Panc1 (cell line): ENCODE measurements around the gene CSTF2T. TPM values are rescaled to one million over a fixed set of nuclear protein-coding genes. Genes with fewer than 3 reads are reported as not detected.

ENCODE experiments used
- ATAC-seq: fragments of 200-7000 bp; cut with Tn5 transposase; 2 replicates; pipeline ENCODE4 v1.9.1; 2020; ENCODE audit warnings: mild to moderate bottlenecking, moderate library complexity
- BruUV-seq: library from RNA; stranded (reverse); fragments of 400-500 nt; replicated peaks from 2 replicates; lab custom pipeline; 2021; lab: Mats Ljungman, UMichigan
- CTCF ChIA-PET: fragments of 300-600 bp; sonication (Branson Sonifier 250); formaldehyde crosslinking; loops from one replicate; lab custom pipeline; 2022; ENCODE audit warnings: antibody characterized with exemption; lab: Charles Lee
- POLR2A ChIA-PET: fragments of 300-600 bp; sonication (Branson Sonifier 250); formaldehyde crosslinking; loops from one replicate; lab custom pipeline; 2022; ENCODE audit warnings: antibody characterized with exemption; lab: Charles Lee
- DNase-seq: peaks from one replicate; pipeline ENCODE4 v3.0.0-alpha.2; 2010; ENCODE audit warnings: low read depth, low spot score
- H3K27ac ChIP-seq: 2 replicates; pipeline ENCODE4 v1.5.1; 2011; ENCODE audit warnings: mild to moderate bottlenecking, low read length, inconsistent platforms
- H3K27me3 ChIP-seq: fragments of 200-500 bp; sonication (Bioruptor generic); 2 replicates; pipeline ENCODE4 v1.6.0; 2014; ENCODE audit warnings: low read length, inconsistent platforms; ENCODE audit not compliant: control insufficient read depth, insufficient read depth
- H3K36me3 ChIP-seq: fragments of 200-500 bp; sonication (Bioruptor generic); 2 replicates; pipeline ENCODE4 v1.5.1; 2014; ENCODE audit warnings: inconsistent platforms, mild to moderate bottlenecking, low read length, moderate library complexity; ENCODE audit not compliant: control insufficient read depth, insufficient read depth
- H3K4me1 ChIP-seq: 2 replicates; pipeline ENCODE4 v1.5.1; 2011; ENCODE audit warnings: inconsistent platforms, mild to moderate bottlenecking, low read length, moderate library complexity; ENCODE audit not compliant: control insufficient read depth, insufficient read depth
- H3K4me3 ChIP-seq, 2 experiments: 2 replicates each; pipeline ENCODE4 v1.5.1; 2011 to 2012; ENCODE audit warnings: low read depth in 2 of 2, low read length in 2 of 2, mild to moderate bottlenecking in 2 of 2, inconsistent platforms in 1 of 2, moderate library complexity in 1 of 2
- H3K9me3 ChIP-seq: fragments of 200-500 bp; sonication (Bioruptor generic); 2 replicates; pipeline ENCODE4 v1.5.1; 2014; ENCODE audit warnings: low read depth, mild to moderate bottlenecking, inconsistent platforms, low read length, moderate library complexity; ENCODE audit not compliant: control insufficient read depth, insufficient read depth
- POLR2AphosphoS5 ChIP-seq: IDR thresholded peaks from 2 replicates; pipeline ENCODE4 v1.6.1; 2012; ENCODE audit warnings: mild to moderate bottlenecking, low read depth, low read length, moderate library complexity
- SIN3A ChIP-seq: IDR thresholded peaks from 2 replicates; pipeline ENCODE4 v1.6.1; 2012; ENCODE audit warnings: low read depth, mild to moderate bottlenecking, low read length, moderate library complexity, borderline replicate concordance; ENCODE audit not compliant: insufficient read depth
- TCF7L2 ChIP-seq: IDR thresholded peaks from 2 replicates; pipeline ENCODE4 v1.6.1; 2011; ENCODE audit warnings: mild to moderate bottlenecking, low read depth, low read length, inconsistent platforms
- in situ Hi-C: cut with HindIII; loops from 2 replicates; pipeline ENCODE4 v1.10.0; 2016; ENCODE audit warnings: low sequenced_read_pairs, low pct_unique_long_range_greater_than_20kb
- intact Hi-C: fragments of 100-400 bp; cut with micrococcal nuclease; formaldehyde crosslinking; loops from one replicate; pipeline ENCODE4 v1.10.0; 2022; ENCODE audit not compliant: unreplicated experiment
- total RNA-seq: library from RNA; stranded (reverse); gene quantifications from one replicate; pipeline ENCODE4 v1.2.1, GENCODE V29; 2021; ENCODE audit not compliant: unreplicated experiment
- TF ChIP-seq, protein P1 (sequence below), 2 experiments: IDR thresholded peaks; 2 replicates each; pipeline ENCODE4 v1.6.1; 2011 to 2012; ENCODE audit warnings: low read depth in 2 of 2, control low read depth in 1 of 2, low read length in 1 of 2, mild to moderate bottlenecking in 1 of 2, moderate library complexity in 1 of 2; ENCODE audit not compliant: insufficient read depth in 1 of 2
- TF ChIP-seq, protein P2 (sequence below): fragments of 450-650 bp; IDR thresholded peaks from 2 replicates; pipeline ENCODE4 v1.5.1; 2017; ENCODE audit warnings: mild to moderate bottlenecking

Gene CSTF2T
- total RNA-seq, 1 experiment from 2014 or later = 20.8 TPM

DNA sequence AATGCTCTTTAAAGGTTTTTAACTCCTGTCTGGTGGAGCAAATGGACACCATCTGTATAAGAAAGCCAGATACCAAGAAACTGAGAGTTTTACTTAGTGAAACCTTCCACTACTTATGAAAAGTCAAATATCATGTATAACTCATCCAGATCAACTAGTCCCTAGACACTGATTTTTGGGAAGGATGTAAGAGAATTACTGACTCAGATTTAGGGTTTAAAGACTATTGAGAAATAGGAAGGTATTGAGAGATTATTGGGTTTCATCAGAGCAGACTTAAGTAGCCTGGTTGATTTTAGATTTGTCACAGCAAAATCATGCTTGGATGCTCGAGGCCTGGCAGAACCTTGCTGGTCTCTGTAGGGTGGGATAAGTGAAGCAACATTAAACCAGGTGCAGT, 3.1 kb downstream of the CSTF2T start:
- ChIA-PET CTCF (no interaction called here), POLR2A (no interaction called here)
- Histone ChIP-seq H3K4me1 (peaks cover 17% of the 10 kb centered on the region), H3K36me3 (peaks cover 4% of the 10 kb centered on the region; the same call in 1 of the 2 replicates), H3K27ac (no peak overlapping the region), H3K9me3 (no peaks in the 10 kb centered on the region), H3K27me3 (no peaks in the 10 kb centered on the region), H3K4me3 (no peak overlapping the region)
- ATAC-seq (no peak), DNase-seq (no peak)
- TF ChIP-seq, protein P1, sequence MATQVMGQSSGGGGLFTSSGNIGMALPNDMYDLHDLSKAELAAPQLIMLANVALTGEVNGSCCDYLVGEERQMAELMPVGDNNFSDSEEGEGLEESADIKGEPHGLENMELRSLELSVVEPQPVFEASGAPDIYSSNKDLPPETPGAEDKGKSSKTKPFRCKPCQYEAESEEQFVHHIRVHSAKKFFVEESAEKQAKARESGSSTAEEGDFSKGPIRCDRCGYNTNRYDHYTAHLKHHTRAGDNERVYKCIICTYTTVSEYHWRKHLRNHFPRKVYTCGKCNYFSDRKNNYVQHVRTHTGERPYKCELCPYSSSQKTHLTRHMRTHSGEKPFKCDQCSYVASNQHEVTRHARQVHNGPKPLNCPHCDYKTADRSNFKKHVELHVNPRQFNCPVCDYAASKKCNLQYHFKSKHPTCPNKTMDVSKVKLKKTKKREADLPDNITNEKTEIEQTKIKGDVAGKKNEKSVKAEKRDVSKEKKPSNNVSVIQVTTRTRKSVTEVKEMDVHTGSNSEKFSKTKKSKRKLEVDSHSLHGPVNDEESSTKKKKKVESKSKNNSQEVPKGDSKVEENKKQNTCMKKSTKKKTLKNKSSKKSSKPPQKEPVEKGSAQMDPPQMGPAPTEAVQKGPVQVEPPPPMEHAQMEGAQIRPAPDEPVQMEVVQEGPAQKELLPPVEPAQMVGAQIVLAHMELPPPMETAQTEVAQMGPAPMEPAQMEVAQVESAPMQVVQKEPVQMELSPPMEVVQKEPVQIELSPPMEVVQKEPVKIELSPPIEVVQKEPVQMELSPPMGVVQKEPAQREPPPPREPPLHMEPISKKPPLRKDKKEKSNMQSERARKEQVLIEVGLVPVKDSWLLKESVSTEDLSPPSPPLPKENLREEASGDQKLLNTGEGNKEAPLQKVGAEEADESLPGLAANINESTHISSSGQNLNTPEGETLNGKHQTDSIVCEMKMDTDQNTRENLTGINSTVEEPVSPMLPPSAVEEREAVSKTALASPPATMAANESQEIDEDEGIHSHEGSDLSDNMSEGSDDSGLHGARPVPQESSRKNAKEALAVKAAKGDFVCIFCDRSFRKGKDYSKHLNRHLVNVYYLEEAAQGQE (IDR thresholded peaks at IDR 0.05; ENCODE audit: insufficient read depth in 1 of 2, low read depth in 2 of 2, low read length in 1 of 2) = no peak
- TF ChIP-seq TCF7L2 (no peak), POLR2AphosphoS5 (no peak), SIN3A (no peak)
- TF ChIP-seq, protein P2, sequence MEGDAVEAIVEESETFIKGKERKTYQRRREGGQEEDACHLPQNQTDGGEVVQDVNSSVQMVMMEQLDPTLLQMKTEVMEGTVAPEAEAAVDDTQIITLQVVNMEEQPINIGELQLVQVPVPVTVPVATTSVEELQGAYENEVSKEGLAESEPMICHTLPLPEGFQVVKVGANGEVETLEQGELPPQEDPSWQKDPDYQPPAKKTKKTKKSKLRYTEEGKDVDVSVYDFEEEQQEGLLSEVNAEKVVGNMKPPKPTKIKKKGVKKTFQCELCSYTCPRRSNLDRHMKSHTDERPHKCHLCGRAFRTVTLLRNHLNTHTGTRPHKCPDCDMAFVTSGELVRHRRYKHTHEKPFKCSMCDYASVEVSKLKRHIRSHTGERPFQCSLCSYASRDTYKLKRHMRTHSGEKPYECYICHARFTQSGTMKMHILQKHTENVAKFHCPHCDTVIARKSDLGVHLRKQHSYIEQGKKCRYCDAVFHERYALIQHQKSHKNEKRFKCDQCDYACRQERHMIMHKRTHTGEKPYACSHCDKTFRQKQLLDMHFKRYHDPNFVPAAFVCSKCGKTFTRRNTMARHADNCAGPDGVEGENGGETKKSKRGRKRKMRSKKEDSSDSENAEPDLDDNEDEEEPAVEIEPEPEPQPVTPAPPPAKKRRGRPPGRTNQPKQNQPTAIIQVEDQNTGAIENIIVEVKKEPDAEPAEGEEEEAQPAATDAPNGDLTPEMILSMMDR = no peak
- intact Hi-C loops (no loop called here), in situ Hi-C loops (no loop called here)
- BruUV-seq = no TSS peak

DNA sequence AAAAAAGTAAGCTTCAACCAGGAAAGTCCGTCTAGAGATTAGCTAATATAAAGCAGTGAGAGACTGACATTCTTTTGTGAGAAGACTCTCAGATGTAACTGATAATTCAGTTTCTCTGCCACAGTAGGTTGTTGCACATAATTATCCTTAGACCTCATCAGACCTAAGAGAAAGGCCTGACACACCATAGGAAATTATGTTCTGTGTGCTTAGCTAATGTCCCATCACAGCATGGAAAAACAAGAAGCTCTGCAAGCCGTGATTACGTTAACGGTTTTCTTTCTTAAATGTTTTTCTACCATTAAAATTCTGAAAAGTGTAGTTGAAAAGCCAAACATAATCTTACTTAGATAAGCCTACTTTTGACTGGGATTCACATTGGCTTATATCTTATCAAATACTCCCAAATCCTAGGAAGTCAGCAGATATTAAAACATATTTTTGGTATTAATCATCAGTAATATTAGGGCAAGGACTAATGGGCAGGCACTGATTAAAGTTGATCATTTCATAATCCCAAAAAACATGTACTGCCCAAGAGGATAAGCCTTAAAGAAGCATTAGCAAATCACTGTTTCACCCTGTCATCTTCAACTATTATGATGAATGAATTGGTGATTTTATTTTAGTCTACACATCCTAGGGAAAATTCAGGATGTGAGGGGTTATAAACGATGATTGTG, 5.2 kb downstream of the CSTF2T start:
- Histone ChIP-seq H3K36me3 (peaks cover 4% of the 10 kb centered on the region; the same call in 1 of the 2 replicates), H3K27ac (no peak overlapping the region), H3K9me3 (no peaks in the 10 kb centered on the region), H3K27me3 (no peaks in the 10 kb centered on the region), H3K4me3 (no peak overlapping the region), H3K4me1 (peaks cover 13% of the 10 kb centered on the region)
- intact Hi-C loops = no loop called here
- in situ Hi-C loops = no loop called here
- no TSS peak for BruUV-seq
- no peak for ATAC-seq
- TF ChIP-seq SIN3A (no peak), POLR2AphosphoS5 (no peak), TCF7L2 (no peak)
- TF ChIP-seq, protein P1 (IDR thresholded peaks at IDR 0.05; ENCODE audit: insufficient read depth in 1 of 2, low read depth in 2 of 2, low read length in 1 of 2) = no peak
- TF ChIP-seq, protein P2 = no peak
- DNase-seq = no peak
- ChIA-PET POLR2A (no interaction called here), CTCF (no interaction called here)
